DOHH2 (cell line): ENCODE measurements around the gene GP2.

Source experiments
- H3F3A ChIP-seq: fragments of 200-600 bp; sonication (generic), shearing (Covaris generic); 2 replicates; pipeline ENCODE4 v1.6.0; 2016; ENCODE audit warnings: antibody characterized with exemption, mild to moderate bottlenecking; ENCODE audit not compliant: control insufficient read depth, insufficient read depth
- H3K27ac ChIP-seq: fragments of 200-600 bp; sonication (generic); 2 replicates; pipeline ENCODE4 v1.5.1; 2014; ENCODE audit warnings: low read depth, mild to moderate bottlenecking, low read length, moderate library complexity
- H3K27me3 ChIP-seq: fragments of 200-600 bp; sonication (generic); 2 replicates; pipeline ENCODE4 v1.6.1; 2014; ENCODE audit warnings: mild to moderate bottlenecking, low read length, mixed read lengths; ENCODE audit not compliant: control insufficient read depth
- H3K36me3 ChIP-seq: fragments of 200-600 bp; sonication (generic); 2 replicates; pipeline ENCODE4 v1.6.1; 2014; ENCODE audit warnings: mild to moderate bottlenecking, low read length, moderate library complexity, mixed read lengths; ENCODE audit not compliant: control insufficient read depth
- H3K4me1 ChIP-seq: fragments of 200-600 bp; sonication (generic); 2 replicates; pipeline ENCODE4 v1.6.1; 2014; ENCODE audit warnings: mild to moderate bottlenecking, low read length, mixed read lengths; ENCODE audit not compliant: control insufficient read depth
- H3K4me2 ChIP-seq: fragments of 200-600 bp; sonication (generic); 2 replicates; pipeline ENCODE4 v1.6.0; 2014; ENCODE audit warnings: mild to moderate bottlenecking, low read length, moderate library complexity
- H3K4me3 ChIP-seq: fragments of 200-600 bp; sonication (generic); 2 replicates; pipeline ENCODE4 v1.5.1; 2014; ENCODE audit warnings: mild to moderate bottlenecking, low read length, mixed read lengths
- H3K79me2 ChIP-seq: fragments of 200-600 bp; sonication (generic); 2 replicates; pipeline ENCODE4 v1.6.1; 2014; ENCODE audit warnings: mild to moderate bottlenecking, low read length, mixed read lengths; ENCODE audit not compliant: control insufficient read depth
- H3K9me2 ChIP-seq: fragments of 200-600 bp; sonication (generic); replicated peaks from 2 replicates; pipeline ENCODE4 v1.6.1; 2014; ENCODE audit warnings: mild to moderate bottlenecking, low read length, mixed read lengths; ENCODE audit not compliant: control insufficient read depth
- H3K9me3 ChIP-seq: fragments of 200-600 bp; sonication (generic); 2 replicates; pipeline ENCODE4 v1.6.1; 2014; ENCODE audit warnings: antibody characterized with exemption, low read length, mixed read lengths; ENCODE audit not compliant: control insufficient read depth, insufficient read depth
- H4K20me1 ChIP-seq: fragments of 200-600 bp; sonication (generic); 2 replicates; pipeline ENCODE4 v1.6.0; 2014; ENCODE audit warnings: low read depth, mild to moderate bottlenecking, antibody characterized with exemption, low read length, moderate library complexity; ENCODE audit not compliant: control insufficient read depth, insufficient read depth
- CTCF ChIP-seq: fragments of 200-600 bp; sonication (generic); IDR thresholded peaks from one replicate; pipeline ENCODE4 v1.5.1; 2014; ENCODE audit warnings: antibody characterized with exemption, mild to moderate bottlenecking, low read depth, low read length; ENCODE audit not compliant: poor library complexity, severe bottlenecking
- EZH2phosphoT487 ChIP-seq: fragments of 200-600 bp; sonication (generic); IDR thresholded peaks from 2 replicates; pipeline ENCODE4 v1.6.1; 2017; ENCODE audit warnings: borderline replicate concordance, mild to moderate bottlenecking, antibody characterized with exemption, low read length, moderate library complexity, mixed read lengths

Gene GP2

GRCh38 chr16:20355114-20355782, 27.9 kb upstream of the GP2 start:
- no peaks in the 10 kb centered on the region for H4K20me1 ChIP-seq
- no peak overlapping the region for H3K27ac ChIP-seq
- H3K79me2 ChIP-seq, result no peaks in the 10 kb centered on the region
- no peaks in the 10 kb centered on the region for H3K36me3 ChIP-seq
- no peak overlapping the region for H3K4me3 ChIP-seq
- H3K9me3 ChIP-seq, result no peaks in the 10 kb centered on the region
- TF ChIP-seq CTCF, result no peak
- no peak for TF ChIP-seq EZH2phosphoT487
- H3K27me3 ChIP-seq, result no peaks in the 10 kb centered on the region
- no peaks in the 10 kb centered on the region for H3K4me1 ChIP-seq
- H3K9me2 ChIP-seq, result no peaks in the 10 kb centered on the region
- H3F3A ChIP-seq, result no peaks in the 10 kb centered on the region
- H3K4me2 ChIP-seq, result no peak overlapping the region

- no peak for TF ChIP-seq CTCF
- TF ChIP-seq EZH2phosphoT487, result no peak
- Histone ChIP-seq H3F3A (no peaks in the 10 kb centered on the region), H3K4me3 (no peak overlapping the region), H3K27me3 (no peaks in the 10 kb centered on the region), H3K27ac (no peak overlapping the region), H3K9me3 (no peaks in the 10 kb centered on the region), H3K4me2 (no peak overlapping the region), H3K36me3 (no peaks in the 10 kb centered on the region), H4K20me1 (no peaks in the 10 kb centered on the region), H3K79me2 (no peaks in the 10 kb centered on the region), H3K9me2 (no peaks in the 10 kb centered on the region), H3K4me1 (no peaks in the 10 kb centered on the region)
Measured at GRCh38 chr16:20353379-20353778, 26.1 kb upstream of the GP2 start.

- no peak within 1 kb of the TSS for H3K27ac ChIP-seq
- no peaks in the 10 kb centered on the region for H3K9me3 ChIP-seq
- no peaks in the 10 kb centered on the region for H3K79me2 ChIP-seq
- no peak within 1 kb of the TSS for H3K4me3 ChIP-seq
- no peaks in the 10 kb centered on the region for H3K27me3 ChIP-seq
- no peaks in the 10 kb centered on the region for H3K9me2 ChIP-seq
- H3K4me2 ChIP-seq, result no peak within 1 kb of the TSS
- no peaks in the 10 kb centered on the region for H3K36me3 ChIP-seq
- no peaks in the 10 kb centered on the region for H3K4me1 ChIP-seq
- TF ChIP-seq EZH2phosphoT487 (no peak), CTCF (no peak)
- H4K20me1 ChIP-seq, result no peaks in the 10 kb centered on the region
- no peaks in the 10 kb centered on the region for H3F3A ChIP-seq
Measured at GRCh38 chr16:20352615-20353014, 25.3 kb upstream of the GP2 start, which contains the start of gene UMOD. Gene UMOD, minus strand, starts transcription at chr16:20352715. Its CDS starts 1,978 bp downstream, at chr16:20350737.
